Immature natural killer cell (primary cell): ENCODE data around the gene DLEU7. TPM values are rescaled to one million over a fixed set of nuclear protein-coding genes. Genes with fewer than 3 reads are reported as not detected.

ENCODE experiments used
- DNase-seq, 3 donors: peaks; one replicate each; pipeline ENCODE4 v3.0.0; 2022; ENCODE audit warnings: mixed read lengths in 1 of 3
- H3K27ac Mint-ChIP-seq, 6 donors: one replicate each; pipeline ENCODE4 v1.8.0; 2020; ENCODE audit warnings: mixed read lengths in 6 of 6, mild to moderate bottlenecking in 5 of 6, inconsistent platforms in 4 of 6, moderate library complexity in 3 of 6
- H3K27me3 Mint-ChIP-seq, 3 donors: one replicate each; pipeline ENCODE4 v1.8.0; 2020 to 2021; ENCODE audit warnings: low read depth in 3 of 3, mild to moderate bottlenecking in 3 of 3, mixed read lengths in 3 of 3, moderate library complexity in 3 of 3, inconsistent platforms in 1 of 3
- H3K36me3 Mint-ChIP-seq, 3 donors: one replicate each; pipeline ENCODE4 v1.8.0; 2020; ENCODE audit warnings: mixed read lengths in 3 of 3, inconsistent platforms in 2 of 3, mild to moderate bottlenecking in 2 of 3
- H3K4me1 Mint-ChIP-seq, 2 donors: one replicate each; pipeline ENCODE4 v1.8.0; 2020; ENCODE audit warnings: inconsistent platforms in 2 of 2, mild to moderate bottlenecking in 2 of 2, mixed read lengths in 2 of 2, moderate library complexity in 1 of 2
- H3K4me3 Mint-ChIP-seq, 5 donors: one replicate each; pipeline ENCODE4 v1.8.0; 2020; ENCODE audit warnings: mild to moderate bottlenecking in 5 of 5, mixed read lengths in 5 of 5, inconsistent platforms in 3 of 5, moderate library complexity in 3 of 5
- H3K9me3 Mint-ChIP-seq, 6 donors: one replicate each; pipeline ENCODE4 v1.8.0; 2020; ENCODE audit warnings: mild to moderate bottlenecking in 6 of 6, mixed read lengths in 6 of 6, inconsistent platforms in 4 of 6, moderate library complexity in 3 of 6
- polyA plus RNA-seq, 3 donors: library from polyadenylated mRNA; unstranded; fragments of 300-500 nt; fragmentation: Illumina TruSeq; gene quantifications; one replicate each; pipeline ENCODE4 v1.2.3, GENCODE V29; 2021

Gene DLEU7
- not detected for polyA plus RNA-seq

GRCh38 chr13:50843257-50844083 is at the start of gene DLEU7:
Gene DLEU7, minus strand, starts transcription at chr13:50843692. Its CDS starts 46 bp downstream, at chr13:50843646.
- H3K36me3 Mint-ChIP-seq = no peaks in the 10 kb centered on the region
- H3K9me3 Mint-ChIP-seq = no peaks in the 10 kb centered on the region
- peaks cover 4 to 10% (median 5%) of the 10 kb centered on the region in 3 donors for H3K27me3 Mint-ChIP-seq
- H3K4me1 Mint-ChIP-seq = peaks cover 1 to 16% of the 10 kb centered on the region in 2 donors
- H3K4me3 Mint-ChIP-seq = peak within 1 kb of the TSS in 4 of 5 donors; percentile 27 to 54 (median 43)
- no peak for DNase-seq
- no peak within 1 kb of the TSS for H3K27ac Mint-ChIP-seq

- Mint-ChIP-seq H3K27ac (peak overlapping the region; percentile 69 to 96 (median 89)), H3K36me3 (peaks cover 0 to 4% (median 0%) of the 10 kb centered on the region in 3 donors), H3K27me3 (peaks cover 0 to 5% (median 2%) of the 10 kb centered on the region in 3 donors), H3K4me3 (peak overlapping the region; percentile 57 to 87 (median 65)), H3K4me1 (peaks cover 29 to 41% of the 10 kb centered on the region in 2 donors), H3K9me3 (no peaks in the 10 kb centered on the region)
- DNase-seq = peak in 1 of 3 donors; percentile 22
Observed at GRCh38 chr13:50892210-50892944, 48.9 kb upstream of the DLEU7 start.

- peaks cover 29 to 41% of the 10 kb centered on the region in 2 donors for H3K4me1 Mint-ChIP-seq
- H3K27ac Mint-ChIP-seq = no peak overlapping the region
- H3K27me3 Mint-ChIP-seq = peaks cover 0 to 5% (median 1%) of the 10 kb centered on the region in 3 donors
- H3K9me3 Mint-ChIP-seq = no peaks in the 10 kb centered on the region
- H3K4me3 Mint-ChIP-seq = no peak overlapping the region
- H3K36me3 Mint-ChIP-seq = peaks cover 0 to 4% (median 0%) of the 10 kb centered on the region in 3 donors
- no peak for DNase-seq
Observed at GRCh38 chr13:50891206-50891605, 47.7 kb upstream of the DLEU7 start.

GRCh38 chr13:50889317-50889716 is 45.8 kb upstream of the DLEU7 start:
- H3K36me3 Mint-ChIP-seq = peaks cover 0 to 4% (median 0%) of the 10 kb centered on the region in 3 donors
- H3K27me3 Mint-ChIP-seq = peaks cover 0 to 5% (median 2%) of the 10 kb centered on the region in 3 donors
- no peak overlapping the region for H3K4me3 Mint-ChIP-seq
- peak in 1 of 3 donors; percentile 4 for DNase-seq
- H3K9me3 Mint-ChIP-seq = peaks cover 0 to 2% (median 0%) of the 10 kb centered on the region in 6 donors
- H3K4me1 Mint-ChIP-seq = peaks cover 25 to 34% of the 10 kb centered on the region in 2 donors
- no peak overlapping the region for H3K27ac Mint-ChIP-seq

- peaks cover 0 to 5% (median 2%) of the 10 kb centered on the region in 3 donors for H3K27me3 Mint-ChIP-seq
- peaks cover 16 to 24% of the 10 kb centered on the region in 2 donors for H3K4me1 Mint-ChIP-seq
- no peak overlapping the region for H3K27ac Mint-ChIP-seq
- peaks cover 0 to 2% (median 0%) of the 10 kb centered on the region in 6 donors for H3K9me3 Mint-ChIP-seq
- DNase-seq = no peak
- H3K4me3 Mint-ChIP-seq = no peak overlapping the region
- no peaks in the 10 kb centered on the region for H3K36me3 Mint-ChIP-seq
Observed at GRCh38 chr13:50888362-50888761, 44.9 kb upstream of the DLEU7 start.

- Mint-ChIP-seq H3K4me3 (no peak overlapping the region), H3K27me3 (peaks cover 0 to 3% (median 2%) of the 10 kb centered on the region in 3 donors), H3K9me3 (peaks cover 0 to 2% (median 0%) of the 10 kb centered on the region in 6 donors), H3K36me3 (no peaks in the 10 kb centered on the region), H3K4me1 (peaks cover 6 to 12% of the 10 kb centered on the region in 2 donors), H3K27ac (no peak overlapping the region)
- no peak for DNase-seq
Observed at GRCh38 chr13:50887151-50887550, 43.7 kb upstream of the DLEU7 start.

GRCh38 chr13:50884265-50884664 is 40.8 kb upstream of the DLEU7 start:
- Mint-ChIP-seq H3K4me3 (no peak overlapping the region), H3K27me3 (peaks cover 2% of the 10 kb centered on the region in 3 donors), H3K9me3 (peaks cover 0 to 2% (median 0%) of the 10 kb centered on the region in 6 donors), H3K36me3 (no peaks in the 10 kb centered on the region), H3K4me1 (no peaks in the 10 kb centered on the region), H3K27ac (no peak overlapping the region)
- no peak for DNase-seq

GRCh38 chr13:50883728-50884127 is 40.2 kb upstream of the DLEU7 start:
- no peak overlapping the region for H3K27ac Mint-ChIP-seq
- peaks cover 0 to 5% (median 2%) of the 10 kb centered on the region in 3 donors for H3K27me3 Mint-ChIP-seq
- no peak for DNase-seq
- H3K9me3 Mint-ChIP-seq = peaks cover 0 to 2% (median 0%) of the 10 kb centered on the region in 6 donors
- no peak overlapping the region for H3K4me3 Mint-ChIP-seq
- no peaks in the 10 kb centered on the region for H3K36me3 Mint-ChIP-seq
- no peaks in the 10 kb centered on the region for H3K4me1 Mint-ChIP-seq

- DNase-seq = no peak
- H3K36me3 Mint-ChIP-seq = no peaks in the 10 kb centered on the region
- H3K9me3 Mint-ChIP-seq = peaks cover 0 to 2% (median 0%) of the 10 kb centered on the region in 6 donors
- no peak overlapping the region for H3K27ac Mint-ChIP-seq
- H3K4me3 Mint-ChIP-seq = no peak overlapping the region
- H3K27me3 Mint-ChIP-seq = peaks cover 0 to 5% (median 3%) of the 10 kb centered on the region in 3 donors
- no peaks in the 10 kb centered on the region for H3K4me1 Mint-ChIP-seq
Observed at GRCh38 chr13:50882816-50883435, 39.4 kb upstream of the DLEU7 start.

GRCh38 chr13:50873991-50874390 is 30.5 kb upstream of the DLEU7 start:
- H3K27me3 Mint-ChIP-seq = peaks cover 2 to 5% (median 3%) of the 10 kb centered on the region in 3 donors
- no peak overlapping the region for H3K27ac Mint-ChIP-seq
- H3K9me3 Mint-ChIP-seq = no peaks in the 10 kb centered on the region
- DNase-seq = no peak
- H3K4me3 Mint-ChIP-seq = no peak overlapping the region
- no peaks in the 10 kb centered on the region for H3K36me3 Mint-ChIP-seq
- no peaks in the 10 kb centered on the region for H3K4me1 Mint-ChIP-seq

- Mint-ChIP-seq H3K4me3 (no peak overlapping the region), H3K27me3 (peaks cover 2 to 3% (median 2%) of the 10 kb centered on the region in 3 donors), H3K27ac (no peak overlapping the region), H3K36me3 (no peaks in the 10 kb centered on the region), H3K9me3 (no peaks in the 10 kb centered on the region), H3K4me1 (no peaks in the 10 kb centered on the region)
- DNase-seq = no peak
Observed at GRCh38 chr13:50873467-50873866, 30.0 kb upstream of the DLEU7 start.

- Mint-ChIP-seq H3K4me1 (no peaks in the 10 kb centered on the region), H3K4me3 (no peak overlapping the region), H3K27me3 (peaks cover 0 to 4% (median 2%) of the 10 kb centered on the region in 3 donors), H3K9me3 (no peaks in the 10 kb centered on the region), H3K36me3 (no peaks in the 10 kb centered on the region), H3K27ac (no peak overlapping the region)
- DNase-seq = no peak
Observed at GRCh38 chr13:50871405-50871804, 27.9 kb upstream of the DLEU7 start.

- no peak for DNase-seq
- H3K4me3 Mint-ChIP-seq = no peak overlapping the region
- H3K27ac Mint-ChIP-seq = no peak overlapping the region
- peaks cover 0 to 5% (median 3%) of the 10 kb centered on the region in 3 donors for H3K27me3 Mint-ChIP-seq
- H3K36me3 Mint-ChIP-seq = no peaks in the 10 kb centered on the region
- no peaks in the 10 kb centered on the region for H3K9me3 Mint-ChIP-seq
- peaks cover 0 to 1% of the 10 kb centered on the region in 2 donors for H3K4me1 Mint-ChIP-seq
Observed at GRCh38 chr13:50867637-50867945, 24.1 kb upstream of the DLEU7 start.
